Stimulated activated CD4-positive, alpha-beta T cell treated with anti-CD3 and anti-CD28 coated beads, TNF-alpha, amount 100 ng/mL, for 4 hours (primary cell): ENCODE data around the gene UGT8.

ENCODE experiments used
- DNase-seq, 3 experiments: peaks; one replicate each; pipeline ENCODE4 v3.0.0-alpha.2; 2020; ENCODE audit warnings: low read depth in 3 of 3

UGT8 gene

GRCh38 chr4:114691865-114692264 lies 93.3 kb downstream of the UGT8 start:
- no peak for DNase-seq

- DNase-seq, result no peak
These were observed 94.4 kb downstream of the UGT8 start for GRCh38 chr4:114692958-114693357.

DNA sequence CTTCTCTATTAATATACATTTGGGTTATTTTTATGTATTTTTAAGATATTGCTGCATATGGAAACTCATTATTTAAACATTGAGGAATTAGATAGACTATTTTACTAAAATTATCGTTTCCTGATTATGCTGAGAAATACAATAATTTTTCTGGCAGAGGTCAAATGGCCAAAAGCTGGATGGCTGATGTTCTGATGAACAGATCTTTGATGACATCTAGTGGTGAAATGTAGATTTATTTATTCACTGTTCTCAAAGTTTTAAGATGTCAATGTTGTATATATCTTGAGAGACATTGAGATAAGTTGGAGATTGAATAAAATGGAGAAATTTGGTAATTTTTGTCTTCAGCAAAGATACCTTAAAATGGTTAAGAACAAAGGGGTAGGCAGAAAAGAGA lies 96.2 kb downstream of the UGT8 start:
- DNase-seq, result no peak

DNA sequence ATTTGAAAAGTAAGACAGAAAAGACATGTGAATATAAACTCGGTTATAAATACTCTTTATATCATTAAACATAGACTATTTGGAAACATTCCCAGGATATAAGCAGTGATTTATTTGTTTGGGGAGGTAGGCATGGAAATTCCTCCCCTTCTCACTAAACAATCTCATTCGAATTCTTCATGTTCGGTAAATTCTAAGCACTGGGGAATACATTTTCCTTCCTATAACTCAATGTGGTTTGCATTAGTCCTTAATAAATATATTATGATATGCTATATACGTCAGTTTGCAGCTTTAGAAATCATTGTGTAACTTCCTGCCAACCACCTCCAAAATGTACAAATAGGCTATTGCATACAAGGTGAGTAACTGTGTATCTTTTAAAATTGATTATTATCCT lies 99.6 kb downstream of the UGT8 start:
- DNase-seq, result no peak

- no peak for DNase-seq
These were observed 102.9 kb downstream of the UGT8 start for GRCh38 chr4:114701491-114701890.

DNA sequence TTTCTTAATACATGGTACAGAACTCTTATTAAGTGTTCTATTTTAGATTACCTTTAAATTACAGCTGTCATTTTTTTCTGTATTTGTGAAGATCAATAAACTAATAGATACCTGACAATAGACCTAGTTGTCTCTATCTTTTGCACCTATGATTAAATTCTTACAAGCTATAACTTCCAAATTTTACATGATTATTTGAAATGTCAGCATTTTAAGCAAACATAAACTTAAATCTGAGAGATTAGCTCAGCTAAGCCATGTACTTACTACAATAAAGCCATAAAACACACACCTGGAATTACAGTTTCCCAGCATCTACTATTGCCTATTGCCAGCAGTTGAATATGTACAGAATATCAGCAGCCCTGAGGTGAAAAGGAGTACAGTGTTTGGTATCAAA lies 118.8 kb downstream of the UGT8 start:
- no peak for DNase-seq

GRCh38 chr4:114725066-114725465 lies 126.5 kb downstream of the UGT8 start:
- DNase-seq, result no peak

DNA sequence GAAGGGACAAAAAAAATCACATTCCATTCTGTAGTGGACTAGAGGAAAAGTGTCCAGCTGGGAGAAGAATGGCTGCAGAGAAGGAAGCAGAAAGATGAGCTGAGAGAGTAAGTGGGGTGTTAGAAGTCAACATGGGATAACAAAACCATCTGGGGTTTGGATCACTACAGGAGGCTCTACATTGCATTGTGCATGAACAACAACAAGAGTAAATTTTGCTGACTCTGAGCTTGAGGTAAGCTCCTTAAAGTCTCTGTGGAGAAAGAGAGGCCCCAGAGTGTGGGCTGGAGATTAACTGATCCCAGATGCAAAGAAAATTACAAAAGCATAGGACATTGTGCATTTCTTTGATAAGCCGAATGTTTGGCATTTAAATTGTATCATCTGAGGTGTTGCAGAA lies 128.9 kb downstream of the UGT8 start:
- DNase-seq, result no peak
